GM21367 (cell line): ENCODE measurements around the gene SULT2B1.
"Not testable (repeated sequence)": the region's sequence is repeated elsewhere in the genome, so short reads cannot be mapped to it uniquely, and the experiment has no call there.

Experiments
- ATAC-seq: cut with Tn5 transposase; IDR thresholded peaks from one replicate; pipeline ENCODE4 v1.9.1; 2021; ENCODE audit not compliant: unreplicated experiment

Gene SULT2B1

GRCh38 chr19:48524732-48525131 is 27.2 kb upstream of the SULT2B1 start:
- no peak for ATAC-seq

- ATAC-seq, result no peak
Observed at GRCh38 chr19:48529156-48529555, 22.8 kb upstream of the SULT2B1 start.

GRCh38 chr19:48530066-48530720 is 21.8 kb upstream of the SULT2B1 start:
- no peak for ATAC-seq

- no peak for ATAC-seq
Observed at GRCh38 chr19:48530770-48531169, 21.2 kb upstream of the SULT2B1 start.

GRCh38 chr19:48533770-48534169 is 18.2 kb upstream of the SULT2B1 start:
- ATAC-seq, result no peak

- no peak for ATAC-seq
Observed at GRCh38 chr19:48537541-48537940, 14.4 kb upstream of the SULT2B1 start.

- not testable (repeated sequence) for ATAC-seq
Observed at GRCh38 chr19:48538057-48538456, 13.9 kb upstream of the SULT2B1 start.

GRCh38 chr19:48539503-48540096 is 12.4 kb upstream of the SULT2B1 start:
- ATAC-seq, result no peak

GRCh38 chr19:48540110-48540509 is 11.9 kb upstream of the SULT2B1 start:
- no peak for ATAC-seq

- ATAC-seq, result no peak
Observed at GRCh38 chr19:48541813-48542212, 10.2 kb upstream of the SULT2B1 start.

GRCh38 chr19:48543121-48543710 is 8.8 kb upstream of the SULT2B1 start:
- no peak for ATAC-seq

- no peak for ATAC-seq
Observed at GRCh38 chr19:48544856-48545750, 6.9 kb upstream of the SULT2B1 start.

GRCh38 chr19:48547722-48548121 is 4.2 kb upstream of the SULT2B1 start:
- no peak for ATAC-seq

- ATAC-seq, result no peak
Observed at GRCh38 chr19:48548253-48548911, 3.6 kb upstream of the SULT2B1 start.

GRCh38 chr19:48549380-48549779 is 2.6 kb upstream of the SULT2B1 start:
- ATAC-seq, result no peak

- no peak for ATAC-seq
Observed at GRCh38 chr19:48552406-48553322, 692 bp downstream of the SULT2B1 start.

- no peak for ATAC-seq
Observed at GRCh38 chr19:48553676-48554384, 1.9 kb downstream of the SULT2B1 start.

GRCh38 chr19:48554385-48555091 is 2.6 kb downstream of the SULT2B1 start:
- ATAC-seq, result no peak

GRCh38 chr19:48556163-48556562 is 4.2 kb downstream of the SULT2B1 start:
- ATAC-seq, result no peak
